ENCODE results near the gene ACTL8. TPM values are rescaled to one million over a fixed set of nuclear protein-coding genes. Genes with fewer than 3 reads are reported as not detected.

Gene ACTL8
- total and polyA plus RNA-seq, 2 donors (not counting 1 experiment from before 2014, with no cell fraction given) = 0.15 TPM; not detected in 1

- Histone ChIP-seq H2AFZ (ENCODE audit: low read length) (no peak overlapping the region), H3K9ac (ENCODE audit: insufficient read depth, low read length) (peak overlapping the region; percentile 60)
Observed at GRCh38 chr1:17874710-17875109, 119.6 kb downstream of the ACTL8 start.

GRCh38 chr1:17875171-17875881 lies 120.2 kb downstream of the ACTL8 start:
- Histone ChIP-seq H3K4me2 (ENCODE audit: extremely low read depth, insufficient read depth, low read length) (no peak overlapping the region), H3K79me2 (ENCODE audit: control insufficient read depth, insufficient read depth, low read length) (no peaks in the 10 kb centered on the region), H3K4me3 (replicated peaks in 1 of 4; ENCODE audit: control extremely low read depth in 1 of 4, insufficient read depth in 1 of 4, low read depth in 3 of 4, low read length in 4 of 4) (no peak overlapping the region), H4K20me1 (ENCODE audit: control insufficient read depth, extremely low read depth, insufficient read depth, low read length) (no peaks in the 10 kb centered on the region), H3K9me3 (ENCODE audit: control insufficient read depth, insufficient read depth, low read depth, low read length) (no peaks in the 10 kb centered on the region), H3K4me1 (ENCODE audit: control insufficient read depth, extremely low read depth, insufficient read depth, low read length) (peaks cover 39% of the 10 kb centered on the region), H3K27ac (ENCODE audit: insufficient read depth, low read length) (peak overlapping the region; percentile 90), H3K27me3 (ENCODE audit: control insufficient read depth, insufficient read depth, low read length) (no peaks in the 10 kb centered on the region), H2AFZ (ENCODE audit: low read length) (no peak overlapping the region), H3K9ac (ENCODE audit: insufficient read depth, low read length) (peak overlapping the region; percentile 60), H3K36me3 (ENCODE audit: control insufficient read depth, insufficient read depth, low read length) (no peaks in the 10 kb centered on the region)
- TF ChIP-seq EZH2 (IDR thresholded peaks at IDR 0.05; ENCODE audit: low read length, missing control alignments) = no peak
- TF ChIP-seq, protein P1, sequence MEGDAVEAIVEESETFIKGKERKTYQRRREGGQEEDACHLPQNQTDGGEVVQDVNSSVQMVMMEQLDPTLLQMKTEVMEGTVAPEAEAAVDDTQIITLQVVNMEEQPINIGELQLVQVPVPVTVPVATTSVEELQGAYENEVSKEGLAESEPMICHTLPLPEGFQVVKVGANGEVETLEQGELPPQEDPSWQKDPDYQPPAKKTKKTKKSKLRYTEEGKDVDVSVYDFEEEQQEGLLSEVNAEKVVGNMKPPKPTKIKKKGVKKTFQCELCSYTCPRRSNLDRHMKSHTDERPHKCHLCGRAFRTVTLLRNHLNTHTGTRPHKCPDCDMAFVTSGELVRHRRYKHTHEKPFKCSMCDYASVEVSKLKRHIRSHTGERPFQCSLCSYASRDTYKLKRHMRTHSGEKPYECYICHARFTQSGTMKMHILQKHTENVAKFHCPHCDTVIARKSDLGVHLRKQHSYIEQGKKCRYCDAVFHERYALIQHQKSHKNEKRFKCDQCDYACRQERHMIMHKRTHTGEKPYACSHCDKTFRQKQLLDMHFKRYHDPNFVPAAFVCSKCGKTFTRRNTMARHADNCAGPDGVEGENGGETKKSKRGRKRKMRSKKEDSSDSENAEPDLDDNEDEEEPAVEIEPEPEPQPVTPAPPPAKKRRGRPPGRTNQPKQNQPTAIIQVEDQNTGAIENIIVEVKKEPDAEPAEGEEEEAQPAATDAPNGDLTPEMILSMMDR (conservative IDR thresholded peaks at IDR 0.05 in 1 of 2, IDR thresholded peaks at IDR 0.05 in 1 of 2; ENCODE audit: low read depth in 1 of 2, low read length in 2 of 2) = no peak
- peak; percentile 56 to 73 for DNase-seq (ENCODE audit: low read depth in 2 of 2)

More at GRCh38 chr1:17874710-17875109, 119.6 kb downstream of the ACTL8 start:
- Histone ChIP-seq H3K4me1 (ENCODE audit: control insufficient read depth, extremely low read depth, insufficient read depth, low read length) (peaks cover 38% of the 10 kb centered on the region), H3K36me3 (ENCODE audit: control insufficient read depth, insufficient read depth, low read length) (no peaks in the 10 kb centered on the region), H3K27ac (ENCODE audit: insufficient read depth, low read length) (peak overlapping the region; percentile 90), H3K4me3 (replicated peaks in 1 of 4; ENCODE audit: control extremely low read depth in 1 of 4, insufficient read depth in 1 of 4, low read depth in 3 of 4, low read length in 4 of 4) (peak overlapping the region in 1 of 4 experiments; percentile 14), H3K9me3 (ENCODE audit: control insufficient read depth, insufficient read depth, low read depth, low read length) (no peaks in the 10 kb centered on the region), H3K79me2 (ENCODE audit: control insufficient read depth, insufficient read depth, low read length) (no peaks in the 10 kb centered on the region), H3K27me3 (ENCODE audit: control insufficient read depth, insufficient read depth, low read length) (no peaks in the 10 kb centered on the region), H4K20me1 (ENCODE audit: control insufficient read depth, extremely low read depth, insufficient read depth, low read length) (no peaks in the 10 kb centered on the region), H3K4me2 (ENCODE audit: extremely low read depth, insufficient read depth, low read length) (peak overlapping the region; percentile 80)
- peak; percentile 87 to 97 for DNase-seq (ENCODE audit: low read depth in 2 of 2)
- TF ChIP-seq, protein P1 (conservative IDR thresholded peaks at IDR 0.05 in 1 of 2, IDR thresholded peaks at IDR 0.05 in 1 of 2; ENCODE audit: low read depth in 1 of 2, low read length in 2 of 2) = no peak
- TF ChIP-seq EZH2 (IDR thresholded peaks at IDR 0.05; ENCODE audit: low read length, missing control alignments) = no peak

- H3K79me2 ChIP-seq (ENCODE audit: control insufficient read depth, insufficient read depth, low read length) = no peaks in the 10 kb centered on the region
- H2AFZ ChIP-seq (ENCODE audit: low read length) = no peak overlapping the region
- no peaks in the 10 kb centered on the region for H3K36me3 ChIP-seq (ENCODE audit: control insufficient read depth, insufficient read depth, low read length)
- H3K4me2 ChIP-seq (ENCODE audit: extremely low read depth, insufficient read depth, low read length) = no peak overlapping the region
- DNase-seq (ENCODE audit: low read depth in 2 of 2) = peak; percentile 17 to 83
- H3K4me3 ChIP-seq (replicated peaks in 1 of 4; ENCODE audit: control extremely low read depth in 1 of 4, insufficient read depth in 1 of 4, low read depth in 3 of 4, low read length in 4 of 4) = no peak overlapping the region
- no peaks in the 10 kb centered on the region for H3K9me3 ChIP-seq (ENCODE audit: control insufficient read depth, insufficient read depth, low read depth, low read length)
- peak overlapping the region; percentile 90 for H3K27ac ChIP-seq (ENCODE audit: insufficient read depth, low read length)
- no peak for TF ChIP-seq EZH2 (IDR thresholded peaks at IDR 0.05; ENCODE audit: low read length, missing control alignments)
- no peak overlapping the region for H3K9ac ChIP-seq (ENCODE audit: insufficient read depth, low read length)
- peaks cover 39% of the 10 kb centered on the region for H3K4me1 ChIP-seq (ENCODE audit: control insufficient read depth, extremely low read depth, insufficient read depth, low read length)
- H4K20me1 ChIP-seq (ENCODE audit: control insufficient read depth, extremely low read depth, insufficient read depth, low read length) = no peaks in the 10 kb centered on the region
- no peaks in the 10 kb centered on the region for H3K27me3 ChIP-seq (ENCODE audit: control insufficient read depth, insufficient read depth, low read length)
Observed at GRCh38 chr1:17875882-17876280, 120.7 kb downstream of the ACTL8 start.

Other genes with a start within 250 kb of the ACTL8 start
- 13.1 and 24.3 TPM in 2 replicates for gene ARHGEF10L, start 215.6 kb upstream of the ACTL8 start, total RNA-seq
- gene ARHGEF10L, start 215.6 kb upstream of the ACTL8 start, polyA plus RNA-seq = 7.5 and 11.2 TPM in 2 replicates